Esophagus (tissue), 2 donors: Measurements from ENCODE around the gene SCO2. TPM values are rescaled to one million over a fixed set of nuclear protein-coding genes. Genes with fewer than 3 reads are reported as not detected.

ENCODE experiments used
- H3K27ac ChIP-seq, 2 donors: one replicate each; pipeline ENCODE4 v1.5.1; 2013; ENCODE audit warnings: low read depth in 2 of 2, mild to moderate bottlenecking in 2 of 2, inconsistent platforms in 1 of 2, low read length in 1 of 2, moderate library complexity in 1 of 2
- H3K27me3 ChIP-seq, 2 donors: one replicate each; pipeline ENCODE4 v1.6.1; 2013; ENCODE audit warnings: low read length in 2 of 2, control low read depth in 1 of 2, mild to moderate bottlenecking in 1 of 2; ENCODE audit not compliant: insufficient read depth in 2 of 2, control insufficient read depth in 1 of 2
- H3K36me3 ChIP-seq, 2 donors: one replicate each; pipeline ENCODE4 v1.6.1; 2013; ENCODE audit warnings: low read length in 1 of 2; ENCODE audit not compliant: control insufficient read depth in 2 of 2, insufficient read depth in 2 of 2
- H3K4me1 ChIP-seq, 2 donors: one replicate each; pipeline ENCODE4 v1.6.1; 2013; ENCODE audit warnings: low read length in 1 of 2; ENCODE audit not compliant: control insufficient read depth in 2 of 2, insufficient read depth in 2 of 2
- H3K4me3 ChIP-seq, 2 donors: one replicate each; pipeline ENCODE4 v1.5.1; 2013; ENCODE audit warnings: low read length in 2 of 2, mild to moderate bottlenecking in 2 of 2, low read depth in 1 of 2, moderate library complexity in 1 of 2
- H3K9me3 ChIP-seq, 2 donors: one replicate each; pipeline ENCODE4 v1.6.1; 2013; ENCODE audit warnings: mild to moderate bottlenecking in 2 of 2, low read depth in 1 of 2, low read length in 1 of 2, moderate library complexity in 1 of 2; ENCODE audit not compliant: control insufficient read depth in 2 of 2, insufficient read depth in 1 of 2
- WGBS, 2 donors: extraction: QIAGEN DNeasy Blood & Tissue Kit; methylation state at CpG; one replicate each; pipeline ENCODE4 v1.1.7; 2013; 5-methylcytosine and 5-hydroxymethylcytosine counted together
- polyA plus RNA-seq, 2 donors: library from polyadenylated mRNA; stranded (reverse); fragments of 200-250 nt; gene quantifications; one replicate each; pipeline ENCODE4 v1.2.3, GENCODE V29; 2013
- donor health status: healthy with polysubstance abuse.
- donor health status: Bipolar disorder and iron deficiency.

The SCO2 gene
- polyA plus RNA-seq, 2 donors, result 0.61 to 3.2 TPM

DNA sequence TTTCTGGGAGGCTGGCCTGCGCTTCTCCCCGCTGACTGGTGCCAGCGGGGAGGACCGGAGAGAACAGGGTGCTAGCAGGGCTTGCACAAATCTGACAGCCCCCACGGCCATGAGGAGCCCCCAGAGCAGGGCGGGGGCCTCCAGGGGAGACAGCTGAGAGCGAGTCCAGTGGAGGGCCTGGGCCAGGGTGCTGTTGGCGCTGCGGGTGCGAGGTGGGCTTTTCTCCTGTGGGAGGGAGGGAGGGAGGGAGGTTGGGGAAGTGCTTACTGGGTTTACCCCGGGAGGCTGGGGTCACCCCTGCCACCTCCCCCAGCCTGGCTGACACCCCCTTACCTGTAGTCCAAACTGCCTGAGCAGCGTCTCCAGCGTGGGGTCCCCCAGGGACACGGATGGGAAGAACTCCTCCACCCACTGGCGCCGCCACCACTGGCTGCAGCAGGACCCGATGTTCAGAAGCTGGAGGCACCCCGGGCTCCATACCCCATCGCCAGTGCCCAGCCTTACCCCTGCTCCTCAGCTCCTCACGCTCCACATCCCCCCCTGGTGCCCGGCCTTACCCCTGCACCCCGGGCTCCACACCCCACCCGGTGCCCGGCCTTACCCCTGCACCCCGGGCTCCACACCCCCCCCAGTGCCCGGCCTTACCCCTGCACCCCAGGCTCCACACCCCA lies 21.8 kb downstream of the SCO2 start:
- no peak overlapping the region for H3K27ac ChIP-seq
- peaks cover 0 to 30% of the 10 kb centered on the region in 2 donors for H3K36me3 ChIP-seq
- whole genome bisulfite sequencing, 2 donors, result 82 to 83% methylated on average over 23 to 25 of the region's 26 CpGs
- no peak overlapping the region for H3K4me3 ChIP-seq
- H3K4me1 ChIP-seq, result peaks cover 10 to 28% of the 10 kb centered on the region in 2 donors
- no peaks in the 10 kb centered on the region for H3K9me3 ChIP-seq
- no peaks in the 10 kb centered on the region for H3K27me3 ChIP-seq

DNA sequence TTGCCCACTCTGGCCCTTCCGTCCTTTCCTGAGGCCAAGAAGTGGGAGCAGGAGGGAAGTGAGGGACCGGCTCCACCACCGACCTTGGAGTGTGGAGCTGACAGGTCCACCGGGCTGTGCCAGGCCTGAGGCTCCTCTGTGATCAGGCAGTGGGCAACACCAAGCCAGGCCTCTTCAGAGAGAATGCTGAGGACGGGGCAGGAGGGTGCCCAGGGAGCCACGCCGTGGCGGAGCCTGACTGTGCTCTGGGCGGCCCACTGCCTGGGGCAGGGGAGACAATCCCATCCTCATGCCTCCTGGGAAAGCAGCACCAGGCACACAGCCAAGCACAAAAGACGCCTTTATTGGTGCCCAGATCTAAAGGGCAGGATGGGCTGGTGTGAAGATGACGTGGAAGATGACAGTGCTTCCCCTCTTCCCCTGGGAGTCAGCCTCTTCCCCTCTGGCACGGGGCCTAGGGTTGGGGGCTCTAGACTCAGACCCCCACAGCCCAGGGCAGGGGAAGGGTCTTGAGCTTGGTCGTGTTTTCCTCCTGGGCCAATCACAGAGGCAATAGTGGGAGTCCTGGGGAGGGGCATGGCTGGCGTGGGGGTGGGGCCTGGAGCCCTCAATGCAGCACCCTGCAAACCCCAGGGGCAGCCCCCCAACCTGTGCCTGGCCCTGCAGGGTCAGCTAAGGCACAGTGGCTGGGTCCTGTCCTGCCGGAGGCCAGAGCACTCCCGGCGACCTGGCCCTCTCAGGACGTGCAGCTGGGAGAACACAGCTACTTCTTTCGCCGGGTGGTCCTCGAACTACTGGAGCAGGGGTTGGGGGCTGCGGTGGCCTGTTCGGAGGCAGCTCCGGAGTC lies 22.5 kb downstream of the SCO2 start:
- Histone ChIP-seq H3K4me3 (no peak overlapping the region), H3K27me3 (no peaks in the 10 kb centered on the region), H3K4me1 (peaks cover 10 to 28% of the 10 kb centered on the region in 2 donors), H3K9me3 (no peaks in the 10 kb centered on the region), H3K27ac (no peak overlapping the region), H3K36me3 (peaks cover 0 to 30% of the 10 kb centered on the region in 2 donors)
- 87 to 88% methylated on average over 24 of the region's 24 CpGs for WGBS, 2 donors

DNA sequence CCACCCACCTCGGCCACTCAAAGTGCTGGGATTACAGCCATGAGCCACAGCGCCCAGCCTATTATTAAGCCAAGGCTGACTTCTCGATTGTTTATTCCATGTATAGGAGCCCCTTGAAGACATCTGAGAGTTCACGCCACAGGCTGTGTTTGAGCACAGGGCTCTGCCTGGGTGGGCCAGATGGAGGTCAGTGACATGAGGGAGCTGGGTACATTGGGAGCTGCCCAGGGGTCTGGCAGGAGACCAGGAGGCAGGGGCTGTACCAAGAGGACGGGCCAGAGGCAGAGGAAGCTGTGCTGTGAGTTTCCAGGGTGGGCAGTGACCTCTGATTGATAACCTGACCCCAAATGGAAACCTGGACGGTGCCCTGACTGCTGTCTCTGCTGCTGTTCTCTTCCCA lies 23.3 kb downstream of the SCO2 start:
- H3K4me1 ChIP-seq, result peaks cover 10 to 31% of the 10 kb centered on the region in 2 donors
- WGBS, 2 donors, result 81 to 82% methylated on average over 6 of the region's 6 CpGs
- no peak overlapping the region for H3K4me3 ChIP-seq
- peaks cover 0 to 30% of the 10 kb centered on the region in 2 donors for H3K36me3 ChIP-seq
- H3K9me3 ChIP-seq, result no peaks in the 10 kb centered on the region
- H3K27ac ChIP-seq, result no peak overlapping the region
- H3K27me3 ChIP-seq, result no peaks in the 10 kb centered on the region

DNA sequence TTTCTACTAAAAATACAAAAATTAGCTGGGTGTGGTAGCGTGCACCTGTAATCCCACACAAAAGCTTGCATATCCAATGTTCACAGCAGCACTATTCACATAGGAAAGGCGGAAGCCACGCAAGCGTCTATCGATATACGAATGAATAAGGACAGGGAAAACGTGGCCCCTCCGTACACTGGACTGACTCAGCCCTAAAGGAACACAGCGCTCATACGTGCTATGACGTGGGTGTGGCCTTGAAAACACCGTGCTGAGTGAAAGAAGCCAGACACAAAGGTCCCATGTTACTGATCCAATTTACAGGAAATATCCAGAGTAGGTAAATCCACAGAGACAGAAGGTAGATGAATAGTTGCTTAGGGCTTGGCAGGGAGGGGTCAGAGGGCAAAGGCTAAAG lies 24.9 kb downstream of the SCO2 start:
- H3K27me3 ChIP-seq, result no peaks in the 10 kb centered on the region
- H3K9me3 ChIP-seq, result no peaks in the 10 kb centered on the region
- H3K27ac ChIP-seq, result no peak overlapping the region
- peaks cover 0 to 14% of the 10 kb centered on the region in 2 donors for H3K4me1 ChIP-seq
- no peak overlapping the region for H3K4me3 ChIP-seq
- peaks cover 0 to 22% of the 10 kb centered on the region in 2 donors for H3K36me3 ChIP-seq
- 78 to 90% methylated on average over 12 of the region's 12 CpGs for WGBS, 2 donors

DNA sequence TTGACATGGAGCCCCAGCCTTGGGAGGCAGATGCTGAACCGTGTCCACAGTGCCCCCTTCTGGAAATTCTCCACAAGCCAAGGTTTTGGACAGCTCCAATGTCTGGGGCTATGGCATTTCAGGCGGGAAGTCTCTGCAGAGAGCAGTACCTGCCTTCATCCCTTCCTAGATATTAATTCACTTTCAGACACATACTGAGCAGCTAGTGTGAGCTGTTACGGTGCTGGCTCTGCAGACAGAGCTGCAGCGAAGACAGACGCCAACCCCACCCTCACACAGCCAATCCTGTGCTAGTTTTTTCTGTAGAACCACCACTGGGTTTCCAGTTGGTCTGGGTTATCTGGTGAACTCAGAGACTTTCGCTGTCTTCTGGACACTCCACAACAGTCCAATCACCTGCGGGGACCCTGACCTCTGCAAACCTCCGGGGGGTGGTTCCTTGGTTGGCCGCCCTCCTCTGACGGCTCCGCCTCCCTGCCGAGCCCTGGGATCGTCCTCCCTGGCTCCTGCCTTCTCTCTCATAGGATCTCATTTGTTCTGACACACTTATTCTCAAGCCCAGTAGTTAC lies 27.0 kb downstream of the SCO2 start:
- no peaks in the 10 kb centered on the region for H3K9me3 ChIP-seq
- H3K36me3 ChIP-seq, result peaks cover 0 to 10% of the 10 kb centered on the region in 2 donors
- H3K27me3 ChIP-seq, result no peaks in the 10 kb centered on the region
- peak overlapping the region; percentile 49 to 84 for H3K27ac ChIP-seq
- 9 to 17% methylated on average over 13 of the region's 13 CpGs for WGBS, 2 donors
- peaks cover 0 to 3% of the 10 kb centered on the region in 2 donors for H3K4me1 ChIP-seq
- no peak overlapping the region for H3K4me3 ChIP-seq

DNA sequence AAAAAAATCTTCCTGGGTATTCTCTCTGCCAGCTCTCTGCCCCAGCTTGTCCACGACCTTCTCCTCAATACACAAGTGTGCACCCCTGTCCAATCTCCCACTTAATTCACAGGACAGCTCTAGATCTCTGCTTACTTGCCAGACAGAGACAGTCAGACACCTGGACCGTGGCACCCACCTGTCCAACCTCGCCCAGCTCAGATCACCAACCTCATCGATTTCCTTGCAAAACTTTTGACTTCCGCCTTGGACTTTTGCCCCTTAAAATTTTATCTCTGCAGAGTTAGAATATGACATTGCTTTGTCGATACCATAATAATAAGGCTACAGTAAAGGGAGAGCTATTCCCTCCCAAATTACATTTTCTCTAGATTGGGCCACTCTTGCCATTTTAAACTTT lies 28.3 kb downstream of the SCO2 start:
- Histone ChIP-seq H3K36me3 (no peaks in the 10 kb centered on the region), H3K27me3 (no peaks in the 10 kb centered on the region), H3K27ac (no peak overlapping the region), H3K4me3 (no peak overlapping the region), H3K4me1 (peaks cover 0 to 3% of the 10 kb centered on the region in 2 donors), H3K9me3 (no peaks in the 10 kb centered on the region)
- WGBS, 2 donors, result 75 to 78% methylated on average over 6 of the region's 6 CpGs

DNA sequence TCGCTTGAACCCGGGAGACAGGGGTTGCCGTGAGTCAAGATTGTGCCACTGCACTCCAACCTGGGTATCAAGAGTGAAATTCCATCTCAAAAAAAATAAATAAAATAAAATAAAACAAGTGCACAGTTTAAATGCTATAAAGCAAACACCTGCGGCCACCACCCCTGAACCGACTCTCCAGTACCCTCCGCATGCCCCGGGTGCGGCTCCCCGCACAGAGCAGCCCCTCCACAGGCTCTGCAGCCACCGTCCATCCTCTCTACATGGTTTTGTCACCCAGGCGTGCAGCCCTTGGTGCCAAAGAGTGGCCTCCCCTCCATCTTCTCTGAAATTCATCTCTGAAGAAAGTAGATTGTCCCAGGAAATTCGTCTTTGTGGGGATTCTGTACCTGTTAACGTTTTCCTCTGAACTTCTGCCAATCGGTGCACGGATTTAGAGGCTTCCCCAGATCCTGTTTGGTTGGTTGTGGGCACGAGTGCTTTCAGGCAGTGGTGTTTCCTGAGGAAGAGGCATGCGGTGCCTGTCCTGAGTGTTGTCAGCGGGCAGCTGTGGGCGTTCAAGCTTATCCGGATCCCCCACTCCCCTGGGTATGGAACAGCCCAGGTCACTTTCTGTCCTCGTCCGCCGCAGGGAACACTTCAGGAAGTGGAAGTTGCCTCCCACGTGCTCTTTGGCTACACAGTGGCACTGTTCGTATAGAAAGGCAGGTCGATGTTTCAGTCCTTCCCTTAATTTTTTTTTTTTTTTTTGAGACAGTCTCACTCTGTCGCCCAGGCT lies 34.7 kb downstream of the SCO2 start:
- Histone ChIP-seq H3K9me3 (no peaks in the 10 kb centered on the region), H3K4me3 (no peak overlapping the region), H3K27ac (no peak overlapping the region), H3K4me1 (peaks cover 0 to 3% of the 10 kb centered on the region in 2 donors), H3K36me3 (no peaks in the 10 kb centered on the region), H3K27me3 (no peaks in the 10 kb centered on the region)
- 65 to 68% methylated on average over 27 of the region's 27 CpGs for WGBS, 2 donors

DNA sequence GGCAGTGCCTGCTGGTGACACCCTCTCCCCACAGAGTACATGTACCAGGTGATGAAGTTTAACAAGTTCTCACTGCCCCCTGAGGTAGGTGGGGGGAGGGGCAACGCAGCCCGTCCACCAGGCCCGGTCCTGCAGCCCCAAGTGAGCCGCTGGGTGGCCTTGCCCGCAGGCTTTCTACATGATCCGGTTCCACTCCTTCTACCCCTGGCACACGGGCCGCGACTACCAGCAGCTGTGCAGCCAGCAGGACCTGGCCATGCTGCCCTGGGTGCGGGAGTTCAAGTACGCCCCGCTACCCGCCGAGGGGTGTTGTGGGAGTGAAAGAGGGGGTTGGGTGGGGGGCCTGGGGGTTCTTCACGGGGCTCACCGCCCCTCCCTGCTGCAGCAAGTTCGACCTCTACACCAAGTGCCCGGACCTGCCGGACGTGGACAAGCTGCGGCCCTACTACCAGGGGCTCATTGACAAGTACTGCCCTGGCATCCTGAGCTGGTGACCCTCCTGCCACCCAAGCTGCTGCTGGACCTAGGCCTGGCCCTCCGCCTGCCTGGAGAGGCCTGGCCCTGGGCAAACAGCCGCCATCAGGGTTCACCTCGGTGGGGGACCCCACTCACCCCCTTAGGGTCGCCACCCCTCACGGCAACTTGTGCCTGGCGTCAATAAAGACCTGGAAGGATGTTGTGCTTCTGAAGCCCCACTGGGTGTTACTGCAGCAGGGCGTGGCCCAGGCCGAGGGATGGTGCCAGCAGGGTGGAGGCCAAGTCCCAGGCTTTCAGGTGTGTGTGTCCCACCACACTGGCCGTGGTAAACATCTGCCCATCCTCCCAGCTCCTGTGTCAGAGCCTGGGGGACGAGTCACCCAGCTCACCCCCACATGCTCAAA lies 35.8 kb downstream of the SCO2 start:
- H3K27ac ChIP-seq, result no peak overlapping the region
- peaks cover 0 to 4% of the 10 kb centered on the region in 2 donors for H3K4me1 ChIP-seq
- no peaks in the 10 kb centered on the region for H3K27me3 ChIP-seq
- WGBS, 2 donors, result 78 to 81% methylated on average over 31 of the region's 31 CpGs
- no peaks in the 10 kb centered on the region for H3K9me3 ChIP-seq
- H3K4me3 ChIP-seq, result no peak overlapping the region
- no peaks in the 10 kb centered on the region for H3K36me3 ChIP-seq
